Measurements from ENCODE around the gene NCAPD2. TPM values are rescaled to one million over a fixed set of nuclear protein-coding genes. Genes with fewer than 3 reads are reported as not detected.
"Not testable (repeated sequence)": the region's sequence is repeated elsewhere in the genome, so short reads cannot be mapped to it uniquely, and the experiment has no call there.

Gene NCAPD2
- total RNA-seq, 2 donors from 2014 or later: 86.7 to 99.0 TPM

DNA sequence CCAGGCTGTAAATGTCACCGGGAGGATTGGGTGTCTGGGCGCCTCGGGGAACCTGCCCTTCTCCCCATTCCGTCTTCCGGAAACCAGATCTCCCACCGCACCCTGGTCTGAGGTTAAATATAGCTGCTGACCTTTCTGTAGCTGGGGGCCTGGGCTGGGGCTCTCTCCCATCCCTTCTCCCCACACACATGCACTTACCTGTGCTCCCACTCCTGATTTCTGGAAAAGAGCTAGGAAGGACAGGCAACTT is 41.7 kb downstream of the NCAPD2 start:
- no peak for TF ChIP-seq POLR2AphosphoS5 (IDR thresholded peaks at IDR 0.05)
- TF ChIP-seq POLR2A (IDR thresholded peaks at IDR 0.05): no peak
- TF ChIP-seq, protein P1, sequence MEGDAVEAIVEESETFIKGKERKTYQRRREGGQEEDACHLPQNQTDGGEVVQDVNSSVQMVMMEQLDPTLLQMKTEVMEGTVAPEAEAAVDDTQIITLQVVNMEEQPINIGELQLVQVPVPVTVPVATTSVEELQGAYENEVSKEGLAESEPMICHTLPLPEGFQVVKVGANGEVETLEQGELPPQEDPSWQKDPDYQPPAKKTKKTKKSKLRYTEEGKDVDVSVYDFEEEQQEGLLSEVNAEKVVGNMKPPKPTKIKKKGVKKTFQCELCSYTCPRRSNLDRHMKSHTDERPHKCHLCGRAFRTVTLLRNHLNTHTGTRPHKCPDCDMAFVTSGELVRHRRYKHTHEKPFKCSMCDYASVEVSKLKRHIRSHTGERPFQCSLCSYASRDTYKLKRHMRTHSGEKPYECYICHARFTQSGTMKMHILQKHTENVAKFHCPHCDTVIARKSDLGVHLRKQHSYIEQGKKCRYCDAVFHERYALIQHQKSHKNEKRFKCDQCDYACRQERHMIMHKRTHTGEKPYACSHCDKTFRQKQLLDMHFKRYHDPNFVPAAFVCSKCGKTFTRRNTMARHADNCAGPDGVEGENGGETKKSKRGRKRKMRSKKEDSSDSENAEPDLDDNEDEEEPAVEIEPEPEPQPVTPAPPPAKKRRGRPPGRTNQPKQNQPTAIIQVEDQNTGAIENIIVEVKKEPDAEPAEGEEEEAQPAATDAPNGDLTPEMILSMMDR (IDR thresholded peaks at IDR 0.05): no peak
- Histone ChIP-seq H3K9me3 (no peaks in the 10 kb centered on the region), H3K27me3 (replicated peaks; ENCODE audit: insufficient read depth) (no peaks in the 10 kb centered on the region), H3K36me3 (peaks cover 3 to 9% of the 10 kb centered on the region in 2 donors), H3K4me3 (peak overlapping the region; percentile 67 to 90), H3K4me1 (replicated peaks) (peaks cover 12% of the 10 kb centered on the region), H3K27ac (peak overlapping the region; percentile 90 to 93)
- intact Hi-C loops (cut with DNase I): loop anchor here (1.0 to 5.0 kb wide), 3 partner anchors 43 to 208 kb away; partner anchors contain the start of gene MRPL51
- 0% methylated on average over 6 of the region's 6 CpGs for WGBS
- DNase-seq (ENCODE audit: low spot score): no peak

DNA sequence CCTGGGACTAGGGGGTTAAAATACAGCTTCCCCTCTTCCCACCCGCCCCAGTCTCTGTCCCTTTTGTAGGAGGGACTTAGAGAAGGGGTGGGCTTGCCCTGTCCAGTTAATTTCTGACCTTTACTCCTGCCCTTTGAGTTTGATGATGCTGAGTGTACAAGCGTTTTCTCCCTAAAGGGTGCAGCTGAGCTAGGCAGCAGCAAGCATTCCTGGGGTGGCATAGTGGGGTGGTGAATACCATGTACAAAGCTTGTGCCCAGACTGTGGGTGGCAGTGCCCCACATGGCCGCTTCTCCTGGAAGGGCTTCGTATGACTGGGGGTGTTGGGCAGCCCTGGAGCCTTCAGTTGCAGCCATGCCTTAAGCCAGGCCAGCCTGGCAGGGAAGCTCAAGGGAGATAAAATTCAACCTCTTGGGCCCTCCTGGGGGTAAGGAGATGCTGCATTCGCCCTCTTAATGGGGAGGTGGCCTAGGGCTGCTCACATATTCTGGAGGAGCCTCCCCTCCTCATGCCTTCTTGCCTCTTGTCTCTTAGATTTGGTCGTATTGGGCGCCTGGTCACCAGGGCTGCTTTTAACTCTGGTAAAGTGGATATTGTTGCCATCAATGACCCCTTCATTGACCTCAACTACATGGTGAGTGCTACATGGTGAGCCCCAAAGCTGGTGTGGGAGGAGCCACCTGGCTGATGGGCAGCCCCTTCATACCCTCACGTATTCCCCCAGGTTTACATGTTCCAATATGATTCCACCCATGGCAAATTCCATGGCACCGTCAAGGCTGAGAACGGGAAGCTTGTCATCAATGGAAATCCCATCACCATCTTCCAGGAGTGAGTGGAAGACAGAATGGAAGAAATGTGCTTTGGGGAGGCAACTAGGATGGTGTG is 42.3 kb downstream of the NCAPD2 start:
- Histone ChIP-seq H3K27me3 (replicated peaks; ENCODE audit: insufficient read depth) (no peaks in the 10 kb centered on the region), H3K4me3 (peak overlapping the region; percentile 67 to 90), H3K9me3 (no peaks in the 10 kb centered on the region), H3K27ac (peak overlapping the region; percentile 90 to 93), H3K36me3 (peaks cover 0 to 5% of the 10 kb centered on the region in 2 donors), H3K4me1 (replicated peaks) (peaks cover 12% of the 10 kb centered on the region)
- TF ChIP-seq, protein P1 (IDR thresholded peaks at IDR 0.05): no peak
- no peak for TF ChIP-seq POLR2A (IDR thresholded peaks at IDR 0.05)
- no peak for TF ChIP-seq POLR2AphosphoS5 (IDR thresholded peaks at IDR 0.05)
- WGBS: 37% methylated on average over 10 of the region's 10 CpGs
- intact Hi-C loops (cut with DNase I): loop anchor here (1.0 to 5.0 kb wide), 3 partner anchors 43 to 209 kb away; partner anchors contain the start of gene MRPL51
- DNase-seq (ENCODE audit: low spot score): no peak

DNA sequence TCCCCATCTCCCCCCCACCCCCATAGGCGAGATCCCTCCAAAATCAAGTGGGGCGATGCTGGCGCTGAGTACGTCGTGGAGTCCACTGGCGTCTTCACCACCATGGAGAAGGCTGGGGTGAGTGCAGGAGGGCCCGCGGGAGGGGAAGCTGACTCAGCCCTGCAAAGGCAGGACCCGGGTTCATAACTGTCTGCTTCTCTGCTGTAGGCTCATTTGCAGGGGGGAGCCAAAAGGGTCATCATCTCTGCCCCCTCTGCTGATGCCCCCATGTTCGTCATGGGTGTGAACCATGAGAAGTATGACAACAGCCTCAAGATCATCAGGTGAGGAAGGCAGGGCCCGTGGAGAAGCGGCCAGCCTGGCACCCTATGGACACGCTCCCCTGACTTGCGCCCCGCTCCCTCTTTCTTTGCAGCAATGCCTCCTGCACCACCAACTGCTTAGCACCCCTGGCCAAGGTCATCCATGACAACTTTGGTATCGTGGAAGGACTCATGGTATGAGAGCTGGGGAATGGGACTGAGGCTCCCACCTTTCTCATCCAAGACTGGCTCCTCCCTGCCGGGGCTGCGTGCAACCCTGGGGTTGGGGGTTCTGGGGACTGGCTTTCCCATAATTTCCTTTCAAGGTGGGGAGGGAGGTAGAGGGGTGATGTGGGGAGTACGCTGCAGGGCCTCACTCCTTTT is 43.1 kb downstream of the NCAPD2 start:
- H3K9me3 ChIP-seq: no peaks in the 10 kb centered on the region
- H3K4me3 ChIP-seq: no peak overlapping the region
- TF ChIP-seq, protein P1 (IDR thresholded peaks at IDR 0.05): no peak
- TF ChIP-seq POLR2AphosphoS5 (IDR thresholded peaks at IDR 0.05) (no peak), POLR2A (IDR thresholded peaks at IDR 0.05) (no peak)
- no peak for DNase-seq (ENCODE audit: low spot score)
- intact Hi-C loops (cut with DNase I): loop anchor here (5.0 kb wide), 1 partner anchor 210 kb away; no protein-coding TSS in a partner anchor
- no peaks in the 10 kb centered on the region for H3K27me3 ChIP-seq (replicated peaks; ENCODE audit: insufficient read depth)
- WGBS: 60% methylated on average over 19 of the region's 19 CpGs
- H3K27ac ChIP-seq: peak overlapping the region; percentile 65 to 90
- peaks cover 0 to 5% of the 10 kb centered on the region in 2 donors for H3K36me3 ChIP-seq
- peaks cover 12% of the 10 kb centered on the region for H3K4me1 ChIP-seq (replicated peaks)

DNA sequence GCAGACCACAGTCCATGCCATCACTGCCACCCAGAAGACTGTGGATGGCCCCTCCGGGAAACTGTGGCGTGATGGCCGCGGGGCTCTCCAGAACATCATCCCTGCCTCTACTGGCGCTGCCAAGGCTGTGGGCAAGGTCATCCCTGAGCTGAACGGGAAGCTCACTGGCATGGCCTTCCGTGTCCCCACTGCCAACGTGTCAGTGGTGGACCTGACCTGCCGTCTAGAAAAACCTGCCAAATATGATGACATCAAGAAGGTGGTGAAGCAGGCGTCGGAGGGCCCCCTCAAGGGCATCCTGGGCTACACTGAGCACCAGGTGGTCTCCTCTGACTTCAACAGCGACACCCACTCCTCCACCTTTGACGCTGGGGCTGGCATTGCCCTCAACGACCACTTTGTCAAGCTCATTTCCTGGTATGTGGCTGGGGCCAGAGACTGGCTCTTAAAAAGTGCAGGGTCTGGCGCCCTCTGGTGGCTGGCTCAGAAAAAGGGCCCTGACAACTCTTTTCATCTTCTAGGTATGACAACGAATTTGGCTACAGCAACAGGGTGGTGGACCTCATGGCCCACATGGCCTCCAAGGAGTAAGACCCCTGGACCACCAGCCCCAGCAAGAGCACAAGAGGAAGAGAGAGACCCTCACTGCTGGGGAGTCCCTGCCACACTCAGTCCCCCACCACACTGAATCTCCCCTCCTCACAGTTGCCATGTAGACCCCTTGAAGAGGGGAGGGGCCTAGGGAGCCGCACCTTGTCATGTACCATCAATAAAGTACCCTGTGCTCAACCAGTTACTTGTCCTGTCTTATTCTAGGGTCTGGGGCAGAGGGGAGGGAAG is 43.9 kb downstream of the NCAPD2 start:
- H3K36me3 ChIP-seq; H3K4me3 ChIP-seq; H3K4me1 ChIP-seq (replicated peaks); H3K27me3 ChIP-seq (replicated peaks; ENCODE audit: insufficient read depth); H3K9me3 ChIP-seq: not testable (repeated sequence)
- TF ChIP-seq POLR2AphosphoS5 (IDR thresholded peaks at IDR 0.05): peak; percentile 59
- TF ChIP-seq, protein P1 (IDR thresholded peaks at IDR 0.05): peak; percentile 82 to 90 (median 88)
- intact Hi-C loops (cut with DNase I): loop anchor here (2.0 to 5.0 kb wide), 2 partner anchors 115 to 210 kb away; no protein-coding TSS in a partner anchor
- DNase-seq (ENCODE audit: low spot score): peak; percentile 78
- 12% methylated on average over 12 of the region's 17 CpGs for WGBS
- peak overlapping the region; percentile 28 to 65 for H3K27ac ChIP-seq
